ENCODE results near the gene BNC2.

- TF ChIP-seq POLR2A (IDR thresholded peaks at IDR 0.05; ENCODE audit: low read depth, low read length) (no peak), POLR2AphosphoS5 (IDR thresholded peaks at IDR 0.05; ENCODE audit: low read depth, low read length) (no peak)
These were observed 428.7 kb downstream of the BNC2 start for GRCh38 chr9:16441791-16442190.

Data from GM12892 (cell line).